Measurements from ENCODE around the gene CHTOP. TPM values are rescaled to one million over a fixed set of nuclear protein-coding genes. Genes with fewer than 3 reads are reported as not detected.

CHTOP gene
- total and polyA plus RNA-seq, 2 of the 13 experiments (the other 11 are each of a cell fraction or from before 2014, with no cell fraction given), result 38.0 to 51.9 TPM

- H3K79me2 ChIP-seq (ENCODE audit: insufficient read depth, low read length), result peaks cover 34% of the 10 kb centered on the region
- ChIA-PET CTCF (ENCODE audit: low intra/inter-chr PET ratio, low total read pairs) (interaction anchor here (1.4 to 2.0 kb wide), 3 partner anchors 54 to 117 kb away, joined by 5 to 18 read pairs (median 7); no protein-coding TSS in a partner anchor), POLR2A (interaction anchor here (0.6 to 15.2 kb wide), 28 partner anchors 9 to 360 kb away, joined by 3 to 390 read pairs (median 6); partner anchors contain the start of genes INTS3, S100A14, S100A16 and S100A6)
- intact Hi-C loops (cut with micrococcal nuclease; ENCODE audit: unreplicated experiment) (loop anchor here (1.0 to 5.0 kb wide), 3 partner anchors 18 to 115 kb away; no protein-coding TSS in a partner anchor), in situ Hi-C loops (cut with HindIII; ENCODE audit: extremely low pct_ligation_motif_present, low pct_unique_long_range_greater_than_20kb) (loop anchor here (5.0 kb wide), 2 partner anchors 55 to 120 kb away; no protein-coding TSS in a partner anchor)
- no peaks in the 10 kb centered on the region for H4K20me1 ChIP-seq (ENCODE audit: insufficient read depth, low read length)
- no peaks in the 10 kb centered on the region for H3K9me3 ChIP-seq (ENCODE audit: low read length)
- BruUV-seq (replicated peaks), result TSS peak; percentile 67
- H3K4me1 ChIP-seq (ENCODE audit: insufficient read depth, low read length), result peaks cover 55% of the 10 kb centered on the region
- FAIRE-seq (peak; percentile 93), ATAC-seq (peak; percentile 82), DNase-seq (ENCODE audit: low spot score) (peak; percentile 90)
- H3K27ac ChIP-seq (ENCODE audit: extremely low read length, insufficient read depth, low read length), result peak within 1 kb of the TSS; percentile 87
- H2AFZ ChIP-seq (ENCODE audit: low read length), result peak within 1 kb of the TSS; percentile 63
- H3K4me3 ChIP-seq (replicated peaks in 1 of 3; ENCODE audit: insufficient read depth in 1 of 3, low read depth in 2 of 3, low read length in 3 of 3), result peak within 1 kb of the TSS; percentile 72 to 84 (median 74)
- H3K4me2 ChIP-seq (ENCODE audit: low read depth, low read length), result peak within 1 kb of the TSS; percentile 91
- no peaks in the 10 kb centered on the region for H3K27me3 ChIP-seq (ENCODE audit: control insufficient read depth in 1 of 2, insufficient read depth in 2 of 2, low read length in 2 of 2)
- H3K9ac ChIP-seq (ENCODE audit: insufficient read depth, low read depth, low read length), result peak within 1 kb of the TSS; percentile 78
- WGBS (ENCODE audit: low lambda C conversion rate), result 0% methylated on average over 19 of the region's 28 CpGs
- H3K36me3 ChIP-seq (replicated peaks in 1 of 2; ENCODE audit: control insufficient read depth in 1 of 2, insufficient read depth in 2 of 2, low read length in 2 of 2), result peaks cover 2 to 3% of the 10 kb centered on the region in 2 experiments; a peak in 2 of 5 replicates
- TF ChIP-seq MXD4 (CRISPR knock-in tag; IDR thresholded peaks at IDR 0.05), result no peak; the same call in 1 of the 2 replicates
- TF ChIP-seq POLR2G (IDR thresholded peaks at IDR 0.05; ENCODE audit: low read depth, low read length), result peak; percentile 94
- TF ChIP-seq BRD4 (CRISPR knock-in tag; IDR thresholded peaks at IDR 0.05), result no peak
- 0 out of 2 replicates have a peak, but pooled peaks have one; percentile 39 for TF ChIP-seq GMEB1 (CRISPR knock-in tag; IDR thresholded peaks at IDR 0.05; ENCODE audit: borderline replicate concordance)
- peak; percentile 12; the same call in 1 of the 2 replicates for TF ChIP-seq ETV5 (CRISPR knock-in tag; IDR thresholded peaks at IDR 0.05; ENCODE audit: borderline replicate concordance)
- no peak for TF ChIP-seq FOXO4 (CRISPR knock-in tag; conservative IDR thresholded peaks at IDR 0.05)
- TF ChIP-seq BCL6 (CRISPR knock-in tag; IDR thresholded peaks at IDR 0.05), result no peak
- no peak; the same call in 1 of the 2 replicates for TF ChIP-seq ZNF292 (CRISPR knock-in tag; IDR thresholded peaks at IDR 0.05; ENCODE audit: borderline replicate concordance, low read depth)
- peak; percentile 30; the same call in 2 of the 3 replicates for TF ChIP-seq MXI1 (IDR thresholded peaks at IDR 0.05; ENCODE audit: borderline replicate concordance, low read depth, low read length)
- TF ChIP-seq ZSCAN25 (CRISPR knock-in tag; IDR thresholded peaks at IDR 0.05), result peak; percentile 50; the same call in 1 of the 2 replicates
- peak; percentile 55; the same call in 1 of the 2 replicates for TF ChIP-seq ZFP91 (CRISPR knock-in tag; IDR thresholded peaks at IDR 0.05; ENCODE audit: borderline replicate concordance)
- no peak for TF ChIP-seq ZNF75D (CRISPR knock-in tag; IDR thresholded peaks at IDR 0.05; ENCODE audit: borderline replicate concordance)
- TF ChIP-seq SALL2 (CRISPR knock-in tag; IDR thresholded peaks at IDR 0.05), result 0 out of 2 replicates have a peak, but pooled peaks have one; percentile 33
- TF ChIP-seq MIER3 (CRISPR knock-in tag; IDR thresholded peaks at IDR 0.05; ENCODE audit: borderline replicate concordance), result peak; percentile 35; the same call in 1 of the 2 replicates
- TF ChIP-seq MED8 (CRISPR knock-in tag; IDR thresholded peaks at IDR 0.05; ENCODE audit: insufficient replicate concordance), result peak; percentile 57
- no peak for TF ChIP-seq SRSF4 (IDR thresholded peaks at IDR 0.05; ENCODE audit: low read depth, low read length, poor library complexity, severe bottlenecking)
- TF ChIP-seq SIN3B (IDR thresholded peaks at IDR 0.05; ENCODE audit: low read length), result 0 out of 2 replicates have a peak, but pooled peaks have one; percentile 31
- TF ChIP-seq TEAD3 (CRISPR knock-in tag; optimal IDR thresholded peaks at IDR 0.05; ENCODE audit: borderline replicate concordance), result peak; percentile 23
These were observed 6.8 kb upstream of the CHTOP start, which contains the start of gene S100A13 for GRCh38 chr1:153626904-153627714. Gene S100A13 (minus strand): TSS chr1:153627505. CDS start chr1:153626472, 1,033 bp downstream.

Measured in HepG2 (cell line).